Measurements from ENCODE around the gene ALS2.
A peak's percentile ranks its signal among the peaks of the same experiment; 100 is the strongest.
"Not testable (repeated sequence)": the region's sequence is repeated elsewhere in the genome, so short reads cannot be mapped to it uniquely, and the experiment has no call there.

The ALS2 gene

DNA sequence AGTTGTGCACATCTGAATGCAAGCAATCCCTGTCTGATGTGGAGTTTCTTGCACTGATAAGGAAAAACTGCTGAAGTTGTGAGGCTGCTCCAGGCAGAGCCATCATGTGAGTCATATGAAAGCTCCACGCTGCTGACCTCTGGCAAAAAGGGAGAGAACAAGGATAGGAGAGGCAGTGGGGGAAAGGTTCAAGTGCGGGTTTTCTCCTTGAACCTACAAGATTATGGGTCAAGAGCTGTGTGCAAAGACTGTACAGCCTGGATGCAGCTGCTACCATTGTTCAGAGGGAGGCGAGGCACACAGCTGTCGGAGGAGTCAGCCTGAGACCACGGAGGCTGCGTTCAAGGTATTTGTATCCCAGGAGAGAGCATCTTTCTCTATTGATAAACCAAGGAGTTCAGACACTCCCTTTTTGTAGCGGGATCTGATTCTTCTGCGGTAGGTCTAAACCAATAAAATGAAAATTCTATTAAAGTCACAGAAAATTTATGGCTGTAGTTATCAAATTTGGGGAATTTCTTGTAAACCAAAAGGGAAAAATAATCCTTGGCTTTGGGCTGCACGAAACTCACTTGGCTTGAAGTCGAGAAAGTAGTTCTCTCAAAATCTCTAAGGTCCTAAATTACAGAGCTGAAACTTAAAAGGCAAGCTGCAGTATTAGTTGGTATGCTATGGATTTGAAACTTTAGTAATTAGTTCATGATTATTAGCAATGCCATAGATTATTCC lies 25.9 kb upstream of the ALS2 start, which contains the start of gene CDK15:
Gene CDK15, plus strand, starts transcription at position 96 of the 729 bp plus-strand sequence. Its CDS starts 128 bp downstream, at position 224.
- DNase-seq (ENCODE audit: low read depth in 1 of 2, low spot score in 1 of 2) = no peak
- H3K27me3 ChIP-seq (ENCODE audit: insufficient read depth, poor library complexity, severe bottlenecking) = no peaks in the 10 kb centered on the region
- H3K4me3 ChIP-seq (replicated peaks; ENCODE audit: insufficient read depth, low read length) = no peak within 1 kb of the TSS
- no peak within 1 kb of the TSS for H3K27ac ChIP-seq (replicated peaks)
- TF ChIP-seq, protein P1, sequence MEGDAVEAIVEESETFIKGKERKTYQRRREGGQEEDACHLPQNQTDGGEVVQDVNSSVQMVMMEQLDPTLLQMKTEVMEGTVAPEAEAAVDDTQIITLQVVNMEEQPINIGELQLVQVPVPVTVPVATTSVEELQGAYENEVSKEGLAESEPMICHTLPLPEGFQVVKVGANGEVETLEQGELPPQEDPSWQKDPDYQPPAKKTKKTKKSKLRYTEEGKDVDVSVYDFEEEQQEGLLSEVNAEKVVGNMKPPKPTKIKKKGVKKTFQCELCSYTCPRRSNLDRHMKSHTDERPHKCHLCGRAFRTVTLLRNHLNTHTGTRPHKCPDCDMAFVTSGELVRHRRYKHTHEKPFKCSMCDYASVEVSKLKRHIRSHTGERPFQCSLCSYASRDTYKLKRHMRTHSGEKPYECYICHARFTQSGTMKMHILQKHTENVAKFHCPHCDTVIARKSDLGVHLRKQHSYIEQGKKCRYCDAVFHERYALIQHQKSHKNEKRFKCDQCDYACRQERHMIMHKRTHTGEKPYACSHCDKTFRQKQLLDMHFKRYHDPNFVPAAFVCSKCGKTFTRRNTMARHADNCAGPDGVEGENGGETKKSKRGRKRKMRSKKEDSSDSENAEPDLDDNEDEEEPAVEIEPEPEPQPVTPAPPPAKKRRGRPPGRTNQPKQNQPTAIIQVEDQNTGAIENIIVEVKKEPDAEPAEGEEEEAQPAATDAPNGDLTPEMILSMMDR (IDR thresholded peaks at IDR 0.05; ENCODE audit: insufficient read depth, low read length) = no peak

DNA sequence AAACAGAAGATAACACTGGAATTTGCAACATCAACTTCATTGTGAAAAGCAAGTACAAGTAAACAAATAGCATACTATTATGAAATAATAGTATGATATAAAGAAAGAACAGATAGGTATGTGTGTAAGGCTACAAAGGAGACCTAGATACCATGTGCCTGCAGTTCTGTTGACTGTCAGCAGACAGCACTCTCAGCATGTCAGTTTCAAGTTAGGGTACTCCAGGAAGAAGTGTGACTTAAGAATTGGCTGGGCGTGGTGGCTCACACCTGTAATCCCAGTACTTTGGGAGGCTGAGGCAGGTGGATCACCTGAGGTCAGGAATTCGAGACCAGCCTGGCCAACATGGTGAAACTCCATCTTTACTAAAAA lies 18.2 kb upstream of the ALS2 start:
- TF ChIP-seq, protein P1 (IDR thresholded peaks at IDR 0.05; ENCODE audit: insufficient read depth, low read length) = peak; percentile 15
- not testable (repeated sequence) for H3K27ac ChIP-seq (replicated peaks)

DNA sequence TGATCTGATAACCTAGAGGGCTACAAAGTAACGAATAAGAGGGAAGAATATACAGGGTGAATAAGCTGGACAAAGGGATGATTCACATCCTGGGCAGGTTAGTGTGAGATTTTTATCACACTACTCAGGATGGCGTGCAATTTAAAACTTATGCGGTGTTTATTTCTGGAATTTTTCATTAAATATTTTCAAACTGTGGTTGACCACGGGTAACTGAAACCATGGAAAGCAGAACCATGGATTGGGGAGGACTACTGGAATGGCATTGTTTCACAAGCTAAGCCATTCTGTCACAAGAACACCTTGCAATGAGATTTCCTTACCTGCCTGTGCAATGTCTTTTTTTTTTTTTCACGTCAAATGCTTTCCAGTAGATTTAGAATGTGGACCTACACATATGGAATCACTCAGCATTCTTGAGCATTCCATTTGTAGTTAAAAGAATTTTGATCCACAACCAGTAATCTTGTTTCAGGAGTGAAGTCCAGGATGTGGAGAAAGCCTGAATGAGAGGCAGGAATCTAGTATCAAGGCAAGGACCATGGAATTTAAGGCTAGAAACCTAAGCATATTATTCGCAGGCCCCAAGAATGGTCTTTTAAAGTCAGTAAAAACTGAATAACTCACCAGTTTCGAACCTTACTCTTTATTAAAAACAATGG lies 17.6 kb upstream of the ALS2 start:
- Histone ChIP-seq H3K27me3 (ENCODE audit: insufficient read depth, poor library complexity, severe bottlenecking) (no peaks in the 10 kb centered on the region), H3K4me3 (replicated peaks; ENCODE audit: insufficient read depth, low read length) (no peak overlapping the region), H3K27ac (replicated peaks) (no peak overlapping the region)
- no peak for DNase-seq (ENCODE audit: low read depth in 1 of 2, low spot score in 1 of 2)
- TF ChIP-seq, protein P1 (IDR thresholded peaks at IDR 0.05; ENCODE audit: insufficient read depth, low read length) = no peak
- TF ChIP-seq POLR2AphosphoS5 (IDR thresholded peaks at IDR 0.05; ENCODE audit: low read depth) = no peak
- no peak for TF ChIP-seq GABPA (IDR thresholded peaks at IDR 0.05; ENCODE audit: low read depth)
- TF ChIP-seq, protein P2, sequence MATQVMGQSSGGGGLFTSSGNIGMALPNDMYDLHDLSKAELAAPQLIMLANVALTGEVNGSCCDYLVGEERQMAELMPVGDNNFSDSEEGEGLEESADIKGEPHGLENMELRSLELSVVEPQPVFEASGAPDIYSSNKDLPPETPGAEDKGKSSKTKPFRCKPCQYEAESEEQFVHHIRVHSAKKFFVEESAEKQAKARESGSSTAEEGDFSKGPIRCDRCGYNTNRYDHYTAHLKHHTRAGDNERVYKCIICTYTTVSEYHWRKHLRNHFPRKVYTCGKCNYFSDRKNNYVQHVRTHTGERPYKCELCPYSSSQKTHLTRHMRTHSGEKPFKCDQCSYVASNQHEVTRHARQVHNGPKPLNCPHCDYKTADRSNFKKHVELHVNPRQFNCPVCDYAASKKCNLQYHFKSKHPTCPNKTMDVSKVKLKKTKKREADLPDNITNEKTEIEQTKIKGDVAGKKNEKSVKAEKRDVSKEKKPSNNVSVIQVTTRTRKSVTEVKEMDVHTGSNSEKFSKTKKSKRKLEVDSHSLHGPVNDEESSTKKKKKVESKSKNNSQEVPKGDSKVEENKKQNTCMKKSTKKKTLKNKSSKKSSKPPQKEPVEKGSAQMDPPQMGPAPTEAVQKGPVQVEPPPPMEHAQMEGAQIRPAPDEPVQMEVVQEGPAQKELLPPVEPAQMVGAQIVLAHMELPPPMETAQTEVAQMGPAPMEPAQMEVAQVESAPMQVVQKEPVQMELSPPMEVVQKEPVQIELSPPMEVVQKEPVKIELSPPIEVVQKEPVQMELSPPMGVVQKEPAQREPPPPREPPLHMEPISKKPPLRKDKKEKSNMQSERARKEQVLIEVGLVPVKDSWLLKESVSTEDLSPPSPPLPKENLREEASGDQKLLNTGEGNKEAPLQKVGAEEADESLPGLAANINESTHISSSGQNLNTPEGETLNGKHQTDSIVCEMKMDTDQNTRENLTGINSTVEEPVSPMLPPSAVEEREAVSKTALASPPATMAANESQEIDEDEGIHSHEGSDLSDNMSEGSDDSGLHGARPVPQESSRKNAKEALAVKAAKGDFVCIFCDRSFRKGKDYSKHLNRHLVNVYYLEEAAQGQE (IDR thresholded peaks at IDR 0.05; ENCODE audit: insufficient replicate concordance, low read depth) = no peak
- TF ChIP-seq SPI1 (IDR thresholded peaks at IDR 0.05; ENCODE audit: borderline replicate concordance, low read depth) = no peak

More for the DNA sequence above, 18.2 kb upstream of the ALS2 start:
- H3K4me3 ChIP-seq (replicated peaks; ENCODE audit: insufficient read depth, low read length); H3K27me3 ChIP-seq (ENCODE audit: insufficient read depth, poor library complexity, severe bottlenecking): not testable (repeated sequence)
- peak in 1 of 2 experiments; percentile 13 for DNase-seq (ENCODE audit: low read depth in 1 of 2, low spot score in 1 of 2)

DNA sequence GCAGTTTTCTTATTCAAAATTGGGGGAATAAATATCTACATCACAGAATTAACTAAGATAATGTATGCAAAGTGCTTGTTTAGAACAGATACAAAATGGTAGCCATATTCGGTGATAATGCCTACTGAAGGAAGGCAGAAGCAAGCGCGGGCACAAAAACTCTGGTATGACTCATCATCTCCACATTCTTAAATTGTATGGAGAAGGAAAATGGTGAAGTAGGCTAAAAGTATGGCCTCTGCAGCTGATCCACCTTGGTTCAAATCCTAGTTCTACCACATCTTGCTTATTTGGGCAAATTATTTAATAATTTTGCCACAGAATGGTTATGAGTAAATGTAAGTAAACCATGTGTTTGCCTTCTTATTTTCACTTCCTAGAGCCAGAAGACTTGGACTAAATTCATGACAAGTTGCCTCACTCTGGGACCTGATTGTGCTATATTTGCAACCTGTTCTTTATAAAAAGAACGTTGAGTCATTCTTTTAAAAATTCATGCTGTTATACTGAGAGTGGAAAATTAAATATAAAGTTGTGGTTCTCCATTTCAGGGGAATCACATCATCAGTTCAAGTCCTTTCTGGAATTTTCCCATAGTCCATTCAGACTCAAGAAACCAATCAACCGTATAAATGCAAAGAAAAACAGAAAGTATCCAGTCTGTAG lies 16.6 kb upstream of the ALS2 start:
- DNase-seq (ENCODE audit: low read depth in 1 of 2, low spot score in 1 of 2) = no peak
- Histone ChIP-seq H3K27me3 (ENCODE audit: insufficient read depth, poor library complexity, severe bottlenecking) (no peaks in the 10 kb centered on the region), H3K27ac (replicated peaks) (no peak overlapping the region), H3K4me3 (replicated peaks; ENCODE audit: insufficient read depth, low read length) (no peak overlapping the region)
- TF ChIP-seq, protein P2 (IDR thresholded peaks at IDR 0.05; ENCODE audit: insufficient replicate concordance, low read depth) = no peak
- TF ChIP-seq GABPA (IDR thresholded peaks at IDR 0.05; ENCODE audit: low read depth) (no peak), SPI1 (IDR thresholded peaks at IDR 0.05; ENCODE audit: borderline replicate concordance, low read depth) (no peak), POLR2AphosphoS5 (IDR thresholded peaks at IDR 0.05; ENCODE audit: low read depth) (no peak)
- TF ChIP-seq, protein P1 (IDR thresholded peaks at IDR 0.05; ENCODE audit: insufficient read depth, low read length) = no peak
